Measurements from ENCODE around the gene CLBA1.

DNA sequence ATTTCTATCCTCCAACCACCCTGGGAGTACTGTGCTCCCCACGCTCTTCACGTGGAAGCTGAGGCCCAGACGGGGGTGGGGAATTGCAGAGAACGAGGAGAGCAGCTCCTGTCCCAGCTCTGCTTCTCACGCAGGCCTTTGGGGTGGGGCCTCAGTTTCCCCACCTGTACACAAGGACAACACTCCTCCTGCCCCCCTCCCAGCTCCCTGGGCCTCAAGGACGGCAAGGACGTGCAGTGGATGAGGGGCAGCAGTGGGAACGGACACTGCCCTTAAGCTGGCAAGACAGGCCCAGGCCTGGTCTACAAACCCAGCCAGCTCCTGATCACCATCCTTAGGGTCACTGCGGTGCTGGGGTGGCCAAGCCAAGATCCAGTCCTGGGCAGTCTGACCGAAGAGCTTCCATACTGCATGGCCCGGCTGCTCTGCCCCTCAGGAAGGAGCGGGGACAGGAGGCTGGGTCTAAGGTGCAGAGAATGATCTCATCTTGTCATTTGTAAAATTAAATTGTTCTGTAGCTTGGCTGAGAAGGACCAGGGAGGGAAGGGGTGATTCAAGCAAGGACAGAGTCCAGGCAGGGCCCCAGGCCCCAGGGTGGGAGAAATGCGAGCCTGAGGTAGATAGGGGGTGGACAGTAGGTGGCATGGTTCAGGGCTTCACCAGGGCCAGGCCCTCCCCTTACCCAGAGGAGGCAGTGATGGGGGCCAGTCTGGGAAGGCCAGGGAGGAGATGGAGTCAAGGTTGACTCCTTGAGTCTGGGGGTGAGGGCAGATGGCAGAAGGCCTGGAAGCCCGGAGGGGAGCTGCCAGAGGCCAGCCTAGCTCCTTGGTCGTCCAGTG is 1.3 kb upstream of the CLBA1 start:
- TF ChIP-seq ELF4 (IDR thresholded peaks at IDR 0.05) (no peak), TARDBP (IDR thresholded peaks at IDR 0.05) (no peak), HDGF (IDR thresholded peaks at IDR 0.05; ENCODE audit: borderline replicate concordance) (no peak), SP1 (IDR thresholded peaks at IDR 0.05) (no peak), FOXM1 (IDR thresholded peaks at IDR 0.05; ENCODE audit: borderline replicate concordance) (no peak)
